Central memory CD4-positive, alpha-beta T cell (primary cell): ENCODE measurements around the gene LAMB4.

Experiments used
- DNase-seq: peaks from one replicate; pipeline ENCODE4 v3.0.0; 2022

Gene LAMB4

DNA sequence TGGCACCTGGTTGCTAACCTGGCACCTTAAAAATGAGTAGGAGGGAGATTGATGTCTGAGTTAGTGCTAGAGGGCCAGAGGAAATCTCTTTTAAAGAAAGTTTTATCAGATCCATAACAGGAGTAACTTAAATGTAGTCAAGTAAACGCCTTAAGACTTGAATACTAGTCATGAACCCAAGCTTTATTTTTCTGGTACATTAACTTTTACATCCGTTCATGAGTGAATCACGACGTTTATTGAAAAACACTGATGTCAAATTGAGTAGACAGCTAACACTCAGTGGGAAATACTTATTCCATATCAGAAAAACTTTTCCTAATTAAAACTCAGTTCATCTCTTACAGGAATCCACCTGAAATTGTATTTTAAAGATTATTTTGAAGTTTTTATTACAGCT lies 120.3 kb downstream of the LAMB4 start:
- no peak for DNase-seq

GRCh38 chr7:108008827-108009226 lies 121.3 kb downstream of the LAMB4 start:
- DNase-seq = no peak

DNA sequence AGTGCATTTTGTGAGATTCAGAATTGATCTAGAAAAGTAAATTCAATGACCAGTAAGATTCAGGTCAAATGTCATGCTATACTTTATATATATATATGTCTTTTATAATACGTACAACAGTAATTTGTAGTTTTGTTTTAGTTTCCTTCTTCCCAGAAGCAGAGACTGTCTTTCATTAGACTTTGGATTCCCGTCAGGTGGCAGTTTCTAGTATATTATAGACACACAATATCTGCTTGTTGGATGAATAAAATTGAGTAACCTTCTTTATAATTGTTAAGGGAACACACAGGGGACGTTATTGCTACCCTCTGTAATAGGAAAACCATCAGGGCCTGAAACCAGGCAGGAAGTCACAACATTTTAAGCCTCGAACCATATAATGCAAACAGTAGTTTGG lies 121.9 kb downstream of the LAMB4 start:
- no peak for DNase-seq

- DNase-seq = no peak
Measured at GRCh38 chr7:108007762-108008161, 122.4 kb downstream of the LAMB4 start.

DNA sequence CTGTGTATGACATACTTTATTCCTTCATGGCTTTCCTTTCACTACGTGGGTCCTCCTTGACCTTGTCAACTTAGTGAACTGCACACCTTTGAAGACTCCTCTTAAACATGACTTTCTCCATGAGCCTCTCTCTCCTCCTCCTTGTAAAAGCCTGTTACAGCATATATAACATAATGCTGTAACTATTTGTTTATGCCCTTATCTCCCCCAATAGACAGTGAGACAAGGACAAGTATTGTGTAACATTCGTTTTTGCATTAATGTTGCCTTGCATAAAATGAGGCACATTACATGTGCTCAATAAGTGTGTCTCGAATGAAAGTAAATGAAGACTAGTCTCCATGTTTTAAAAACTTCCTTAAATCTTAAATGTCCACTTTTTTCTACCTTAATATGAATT lies 122.9 kb downstream of the LAMB4 start:
- DNase-seq = no peak

- no peak for DNase-seq
Measured at GRCh38 chr7:108004220-108005142, 125.7 kb downstream of the LAMB4 start.

DNA sequence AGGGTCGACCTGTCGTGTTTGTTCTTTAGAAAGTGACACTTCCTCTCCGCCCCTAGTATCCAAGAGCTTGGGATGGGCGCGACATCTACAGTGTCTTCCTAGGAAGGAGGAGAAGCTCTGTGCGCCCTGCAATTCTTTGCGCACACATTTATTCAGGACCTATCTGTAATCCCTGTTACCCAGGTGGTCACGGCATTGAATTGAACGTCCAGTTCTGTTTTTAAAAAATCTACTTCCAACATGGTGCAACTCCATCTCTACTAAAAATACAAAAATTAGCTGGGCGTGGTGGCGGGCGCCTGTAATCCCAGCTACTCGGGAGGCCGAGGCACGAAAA lies 126.6 kb downstream of the LAMB4 start:
- DNase-seq = no peak

- DNase-seq = no peak
Measured at GRCh38 chr7:108002726-108003598, 127.2 kb downstream of the LAMB4 start, which contains the start of gene LAMB1. TSS of gene LAMB1 (minus strand) at chr7:108003161. CDS start at chr7:108002885, 276 bp downstream.

DNA sequence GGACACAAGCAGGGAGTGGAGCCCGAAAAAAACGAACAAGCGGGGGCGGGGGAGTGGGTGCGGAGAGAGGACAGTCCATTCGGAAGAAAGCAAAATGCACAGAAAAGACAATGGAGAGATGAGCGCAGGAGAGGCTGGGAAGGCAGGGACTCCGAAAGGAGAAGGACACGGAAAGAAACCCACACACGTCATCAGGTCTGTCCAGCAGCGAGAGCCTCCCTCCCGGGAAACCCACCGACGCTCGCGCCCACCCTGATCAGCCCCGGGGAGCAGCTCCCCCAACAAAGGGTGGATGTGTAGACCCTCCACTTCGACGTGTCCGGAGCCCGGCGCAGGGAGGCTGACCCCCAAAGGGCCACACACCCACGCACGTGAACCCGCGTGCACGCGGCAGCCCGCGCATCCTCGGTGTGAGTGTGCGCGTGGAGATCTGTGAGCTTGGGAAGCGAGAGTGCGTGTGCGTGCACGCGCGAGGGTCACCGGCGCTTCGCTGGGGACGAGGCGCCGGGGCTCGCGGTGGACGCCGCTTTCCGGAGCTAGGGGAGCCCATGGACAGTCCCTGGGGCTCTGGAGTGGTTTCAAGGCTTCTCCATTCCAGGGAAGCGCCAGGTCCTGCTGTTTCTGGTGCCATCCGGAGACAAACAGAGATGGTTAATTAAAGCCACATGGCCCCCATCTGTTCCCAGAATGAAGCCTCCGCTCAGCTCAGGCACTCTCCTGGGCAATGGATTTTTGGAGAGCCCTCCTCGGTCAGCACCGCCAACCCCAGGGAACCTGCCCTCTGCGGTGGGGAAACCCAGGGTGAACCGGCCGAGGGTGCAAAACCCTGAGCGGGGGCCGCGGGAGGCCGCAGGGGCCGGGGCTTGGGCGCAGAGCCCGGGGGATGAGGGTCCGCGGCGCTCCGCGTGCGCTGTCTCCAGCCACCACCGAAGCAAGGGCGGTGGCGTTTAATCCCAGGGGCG lies 128.1 kb downstream of the LAMB4 start:
- no peak for DNase-seq

DNA sequence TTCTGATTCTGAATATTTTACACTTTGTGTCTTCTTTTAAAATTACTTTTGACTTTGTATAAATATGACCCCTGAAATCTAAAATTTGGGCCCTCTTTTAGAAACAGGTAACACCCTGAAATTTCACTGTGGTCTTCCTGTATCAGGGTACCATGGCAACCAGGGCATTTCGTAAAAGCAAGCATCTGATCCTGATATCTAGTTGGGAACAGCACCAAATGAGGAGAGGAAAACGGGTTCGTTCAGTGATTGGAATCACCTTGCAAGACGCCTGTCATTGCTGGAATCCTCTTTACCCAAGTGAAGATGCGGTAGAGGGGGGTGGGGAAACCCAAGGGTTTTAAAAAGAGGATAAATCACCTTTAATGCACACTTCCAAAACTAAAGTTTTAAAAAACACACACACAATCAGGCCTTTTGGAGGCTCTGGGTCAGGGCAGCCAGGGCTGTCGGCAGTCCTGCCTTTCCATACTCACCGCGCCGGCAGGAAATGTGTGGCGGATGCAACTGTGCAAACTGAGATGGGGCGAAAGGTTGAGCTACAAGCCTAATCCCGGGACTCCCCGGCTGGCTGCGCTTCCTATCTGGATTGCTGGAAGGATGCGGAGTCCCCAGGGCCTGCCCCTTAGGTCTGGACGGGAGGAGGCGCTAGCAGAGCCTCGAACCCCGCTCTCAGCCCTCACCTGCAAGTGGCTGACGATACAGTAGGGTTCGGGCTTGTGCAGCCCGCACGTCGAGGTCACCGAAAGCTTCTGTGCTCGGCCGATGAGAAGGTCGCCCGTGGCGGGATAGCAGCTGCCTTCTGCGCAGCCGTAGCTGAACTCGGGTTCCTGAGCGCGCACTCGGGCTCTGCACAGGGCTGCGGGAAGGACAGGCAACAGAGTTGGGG lies 129.0 kb downstream of the LAMB4 start:
- DNase-seq = no peak

- DNase-seq = no peak
Measured at GRCh38 chr7:107999779-108000560, 130.2 kb downstream of the LAMB4 start.

DNA sequence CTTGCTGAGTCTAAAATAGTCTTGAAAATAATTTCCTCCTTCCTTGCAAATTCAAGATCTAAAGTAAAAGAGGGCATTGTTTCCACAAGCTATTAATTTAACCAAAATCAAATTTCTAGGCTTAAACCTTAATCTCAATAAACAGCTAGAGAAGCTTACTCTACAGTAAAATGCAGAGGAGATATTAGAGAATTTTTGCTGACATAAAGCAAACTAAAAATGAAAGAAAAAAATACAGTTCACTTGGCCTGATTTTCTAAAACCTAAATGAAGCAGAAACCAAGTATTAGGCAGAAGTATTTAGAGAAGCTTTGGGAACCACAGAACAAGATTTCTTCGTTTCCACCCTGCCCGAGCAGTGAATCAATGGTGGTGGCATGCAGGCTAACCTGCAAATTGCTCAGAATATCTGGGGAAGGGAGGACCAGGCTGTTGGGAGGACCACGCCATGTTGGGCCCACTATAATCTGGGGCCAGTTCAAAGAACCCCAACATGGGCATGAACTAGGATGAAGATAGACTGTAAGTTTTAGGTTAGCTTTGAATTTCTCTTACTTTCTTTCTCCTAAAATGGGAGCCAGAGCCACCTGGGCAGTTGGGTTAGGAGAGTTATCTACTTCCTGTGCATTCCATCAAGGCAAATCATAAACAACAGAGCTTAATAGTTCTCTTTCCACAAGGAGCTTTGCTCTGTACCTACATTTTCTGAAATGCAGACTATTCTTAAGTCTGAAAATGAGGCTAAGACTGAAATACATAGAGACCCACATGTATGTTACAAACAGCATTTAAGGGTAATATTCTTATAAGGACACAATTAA lies 131.3 kb downstream of the LAMB4 start:
- no peak for DNase-seq

- DNase-seq = no peak
Measured at GRCh38 chr7:107998150-107998549, 132.0 kb downstream of the LAMB4 start.

- DNase-seq = no peak
Measured at GRCh38 chr7:107996072-107996882, 133.9 kb downstream of the LAMB4 start.

DNA sequence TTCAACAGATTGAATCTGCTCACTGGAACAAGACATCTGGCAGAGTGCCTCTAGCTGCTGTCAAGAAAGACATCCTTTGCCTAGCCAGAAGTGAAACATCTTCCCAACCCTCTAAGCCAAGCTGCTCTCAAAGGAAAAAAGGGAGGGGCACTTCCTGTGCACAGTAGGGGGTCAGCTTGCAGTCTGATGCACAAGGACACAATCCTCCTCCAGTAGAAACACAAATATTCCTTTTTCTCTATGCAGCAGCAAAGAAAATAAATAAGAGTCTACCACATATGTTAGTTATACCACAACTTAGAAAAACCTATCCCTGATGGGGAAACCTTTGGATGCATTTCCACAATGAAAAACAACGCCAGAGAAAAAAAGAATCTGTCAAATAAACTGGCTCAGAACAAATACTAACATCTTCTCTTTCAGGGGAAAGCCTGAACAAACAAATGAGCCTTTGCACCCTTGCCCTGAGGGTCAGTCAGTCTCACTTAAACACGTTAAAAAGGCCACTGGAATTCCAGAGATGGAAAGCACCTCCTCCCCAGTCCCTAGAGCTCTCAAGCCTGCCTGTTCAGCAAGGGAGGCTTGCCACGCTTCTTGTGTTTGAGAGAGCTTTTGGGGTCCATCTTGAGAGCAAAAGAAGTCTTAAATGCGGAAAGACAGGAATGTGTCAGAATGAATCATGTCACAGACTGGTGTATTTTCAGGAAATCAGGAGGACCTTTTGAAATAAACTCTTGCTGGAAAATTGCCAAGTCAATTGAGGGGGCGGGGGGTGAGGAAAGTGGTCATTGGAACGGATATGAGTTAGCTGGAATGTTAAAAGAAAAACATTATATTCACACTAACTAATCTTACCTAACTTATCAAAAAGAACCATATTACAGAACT lies 134.7 kb downstream of the LAMB4 start:
- no peak for DNase-seq

- no peak for DNase-seq
Measured at GRCh38 chr7:107994421-107995030, 135.6 kb downstream of the LAMB4 start.

DNA sequence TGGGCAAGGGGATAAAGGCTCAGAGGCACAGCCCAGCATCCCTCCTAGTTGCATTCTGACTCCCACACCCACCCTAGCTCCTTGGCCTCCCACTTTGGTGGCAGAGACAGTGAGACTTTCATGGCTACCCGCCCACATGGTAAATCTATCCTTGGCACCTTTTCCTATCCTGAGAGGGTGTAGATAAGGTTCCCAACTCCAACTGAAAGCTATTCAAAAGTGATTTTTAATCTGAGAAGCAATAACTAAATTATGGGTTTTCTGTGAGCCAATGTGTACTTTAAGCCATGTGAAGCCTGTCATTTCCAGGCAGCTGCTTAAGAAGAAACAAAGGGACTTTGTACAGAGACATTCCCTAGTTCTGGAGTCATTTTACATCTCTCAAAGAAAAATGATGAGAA lies 136.3 kb downstream of the LAMB4 start:
- no peak for DNase-seq
